Middle frontal gyrus (tissue), 1 donor: ENCODE measurements around the gene AP2A2.

ENCODE experiments used
- DNase-seq: peaks from one replicate; pipeline ENCODE4 v3.0.0-alpha.2; 2015; ENCODE audit warnings: low spot score; ENCODE audit errors: extremely low spot score

Gene AP2A2

GRCh38 chr11:1027483-1028290 lies 102.0 kb downstream of the AP2A2 start:
- DNase-seq, result no peak

DNA sequence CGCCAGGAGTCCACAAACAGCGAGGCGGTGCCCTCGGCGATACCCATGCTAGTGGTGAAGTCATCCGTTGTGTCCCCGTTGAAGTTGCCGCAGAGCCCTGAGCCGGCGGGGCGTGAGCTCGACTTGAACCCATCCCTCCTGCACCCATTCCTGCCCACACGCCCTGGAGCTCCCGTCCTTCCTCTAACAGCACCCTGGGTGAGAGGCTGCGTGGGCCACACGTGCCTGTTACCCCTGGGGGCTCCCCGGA lies 102.5 kb downstream of the AP2A2 start:
- DNase-seq, result no peak

DNA sequence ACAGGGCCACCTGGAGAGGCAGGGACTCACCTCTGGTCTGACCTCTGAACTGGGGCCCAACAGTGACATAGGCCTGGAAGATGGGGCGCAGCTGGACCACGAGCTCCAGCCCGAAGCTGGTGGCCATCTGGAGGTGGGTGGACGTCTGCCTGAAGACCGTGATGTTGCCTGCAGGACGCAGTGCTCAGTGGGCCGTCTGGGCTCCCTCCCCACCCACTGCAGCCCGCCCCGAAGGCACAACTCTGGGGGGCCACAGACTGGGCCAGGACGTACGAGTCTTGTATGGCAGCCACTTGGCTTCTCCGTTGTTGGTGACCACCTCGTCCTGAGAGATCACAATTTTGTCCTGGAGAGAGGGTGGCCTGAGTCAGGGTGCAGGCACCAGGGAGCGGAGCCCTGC lies 102.9 kb downstream of the AP2A2 start:
- DNase-seq, result no peak

- no peak for DNase-seq
Observed at GRCh38 chr11:1029051-1029450, 103.4 kb downstream of the AP2A2 start.

- no peak for DNase-seq
Observed at GRCh38 chr11:1029654-1030053, 104.0 kb downstream of the AP2A2 start.

DNA sequence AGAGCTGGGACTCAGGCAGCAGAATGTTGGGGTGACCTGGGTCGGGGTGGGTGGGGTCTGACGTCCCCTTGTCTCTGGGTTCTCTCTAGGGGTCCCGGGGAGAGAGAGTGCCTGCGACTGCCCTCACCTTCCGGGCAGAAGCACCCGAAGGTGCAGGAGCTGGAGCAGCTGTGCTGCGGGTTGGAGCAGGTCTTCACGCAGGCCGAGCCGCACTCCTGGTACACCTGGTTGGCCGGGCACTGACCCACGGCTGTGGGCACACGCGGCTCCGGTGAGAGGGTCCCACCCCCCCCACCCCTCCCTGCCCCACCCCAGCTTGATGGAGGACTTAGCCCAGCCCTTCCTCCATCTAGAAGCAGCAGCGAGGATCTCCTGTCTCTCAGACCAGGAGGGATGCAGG lies 104.4 kb downstream of the AP2A2 start:
- no peak for DNase-seq

DNA sequence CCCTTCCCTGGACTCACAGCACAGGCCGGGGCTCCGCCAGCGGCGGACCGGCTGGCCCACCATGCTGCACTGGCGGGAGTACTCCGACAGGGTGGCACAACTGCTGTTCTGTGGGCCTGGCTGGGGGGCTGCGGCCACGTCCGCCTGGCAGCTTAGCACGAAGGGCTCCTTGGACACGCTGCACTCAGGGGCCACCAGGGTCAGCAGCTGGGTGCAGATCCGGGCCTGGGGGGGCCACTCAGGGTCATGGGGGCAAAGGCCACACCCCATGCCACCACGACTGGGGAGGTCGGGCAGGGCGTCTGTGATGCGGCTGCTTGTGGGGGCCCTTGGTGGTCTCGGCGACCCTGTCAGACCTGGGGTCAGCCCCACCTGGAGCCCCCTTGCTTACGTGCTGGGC lies 104.9 kb downstream of the AP2A2 start:
- DNase-seq, result no peak

GRCh38 chr11:1031121-1031899 lies 105.6 kb downstream of the AP2A2 start:
- no peak for DNase-seq

DNA sequence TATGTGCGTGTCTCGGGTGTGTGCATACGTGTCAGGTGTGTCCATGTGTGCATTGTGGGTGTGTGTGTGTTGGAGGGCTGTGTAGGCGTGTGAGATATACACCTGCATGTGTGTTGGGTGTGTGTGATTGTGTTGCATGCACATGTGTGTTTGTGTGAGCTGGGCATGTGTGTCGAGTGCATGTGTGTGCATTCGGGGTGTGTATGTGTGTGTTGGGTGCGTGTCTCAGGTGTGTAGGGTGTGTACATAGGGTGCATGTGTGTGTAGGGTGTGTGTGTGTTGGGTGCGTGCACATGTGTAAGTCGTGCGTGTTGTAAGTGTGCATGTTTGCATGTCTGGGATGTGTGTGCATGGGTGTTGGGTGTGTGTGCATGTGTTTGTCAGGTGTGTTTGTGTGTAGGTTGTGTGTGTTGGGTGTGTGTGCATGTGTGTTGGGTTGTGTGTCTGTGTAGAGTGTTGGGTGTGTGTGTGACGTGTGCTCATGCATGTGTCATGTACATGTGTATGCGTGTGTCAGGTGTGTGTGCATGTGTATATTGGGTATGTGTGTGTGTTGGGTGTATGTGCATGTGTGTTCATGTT lies 106.7 kb downstream of the AP2A2 start:
- DNase-seq, result no peak

DNA sequence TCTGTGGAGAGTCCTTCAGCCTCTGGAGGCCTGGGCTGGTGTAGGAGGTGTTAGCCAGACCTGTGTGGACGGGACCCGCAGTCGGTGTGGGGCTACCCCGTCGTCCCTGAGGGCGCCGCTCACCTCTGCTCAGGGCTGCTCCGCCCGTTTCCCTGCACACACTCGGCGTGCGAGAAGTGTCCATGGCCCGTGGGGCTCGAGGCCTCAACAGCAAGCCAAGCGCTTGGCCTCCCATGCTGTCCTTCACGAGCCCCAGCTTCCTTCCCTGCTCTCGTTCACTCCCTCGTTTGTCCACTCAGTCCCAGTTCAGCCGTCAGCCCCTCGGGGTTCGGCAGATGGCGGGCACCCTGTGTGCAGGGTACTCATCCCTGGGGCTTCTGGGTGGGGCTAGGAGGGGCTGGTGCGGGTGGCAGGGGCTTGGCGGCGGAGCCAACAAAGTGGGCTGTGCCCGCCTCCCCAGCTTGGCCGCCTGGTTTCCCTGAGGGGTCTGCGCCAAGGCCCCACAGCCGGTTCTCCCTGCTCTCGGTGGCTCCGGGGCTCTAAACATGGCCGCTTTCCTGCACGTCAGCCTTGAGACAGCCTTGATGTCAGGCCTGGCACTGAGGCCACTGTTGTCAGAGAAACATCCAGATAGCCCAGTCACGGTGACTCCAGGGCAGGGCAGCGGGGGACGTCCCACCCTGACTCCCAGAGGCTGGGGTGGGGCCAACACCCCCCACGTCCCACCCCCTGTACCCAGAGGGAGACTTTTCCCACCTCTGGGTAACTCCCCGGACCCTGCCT lies 107.5 kb downstream of the AP2A2 start:
- DNase-seq, result no peak

DNA sequence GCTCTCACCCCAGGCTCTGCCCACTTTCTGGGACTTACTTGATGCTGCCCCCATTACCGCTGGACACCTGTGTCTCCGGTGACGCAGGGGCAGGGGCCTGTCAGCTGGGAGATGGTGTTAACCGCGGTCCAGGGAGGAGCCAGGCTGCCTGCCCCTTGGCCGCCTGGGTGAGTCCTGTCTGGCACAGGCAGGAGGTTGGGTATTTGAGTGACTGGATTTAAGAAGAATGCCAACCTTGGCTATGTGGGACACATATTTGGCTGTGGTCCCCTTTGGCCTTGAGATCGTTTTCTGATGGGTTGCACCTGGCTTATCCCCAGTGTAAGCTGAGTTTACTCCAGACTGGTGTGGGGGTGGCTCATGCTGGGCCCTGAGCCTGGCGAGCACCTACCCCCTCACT lies 108.3 kb downstream of the AP2A2 start:
- no peak for DNase-seq

DNA sequence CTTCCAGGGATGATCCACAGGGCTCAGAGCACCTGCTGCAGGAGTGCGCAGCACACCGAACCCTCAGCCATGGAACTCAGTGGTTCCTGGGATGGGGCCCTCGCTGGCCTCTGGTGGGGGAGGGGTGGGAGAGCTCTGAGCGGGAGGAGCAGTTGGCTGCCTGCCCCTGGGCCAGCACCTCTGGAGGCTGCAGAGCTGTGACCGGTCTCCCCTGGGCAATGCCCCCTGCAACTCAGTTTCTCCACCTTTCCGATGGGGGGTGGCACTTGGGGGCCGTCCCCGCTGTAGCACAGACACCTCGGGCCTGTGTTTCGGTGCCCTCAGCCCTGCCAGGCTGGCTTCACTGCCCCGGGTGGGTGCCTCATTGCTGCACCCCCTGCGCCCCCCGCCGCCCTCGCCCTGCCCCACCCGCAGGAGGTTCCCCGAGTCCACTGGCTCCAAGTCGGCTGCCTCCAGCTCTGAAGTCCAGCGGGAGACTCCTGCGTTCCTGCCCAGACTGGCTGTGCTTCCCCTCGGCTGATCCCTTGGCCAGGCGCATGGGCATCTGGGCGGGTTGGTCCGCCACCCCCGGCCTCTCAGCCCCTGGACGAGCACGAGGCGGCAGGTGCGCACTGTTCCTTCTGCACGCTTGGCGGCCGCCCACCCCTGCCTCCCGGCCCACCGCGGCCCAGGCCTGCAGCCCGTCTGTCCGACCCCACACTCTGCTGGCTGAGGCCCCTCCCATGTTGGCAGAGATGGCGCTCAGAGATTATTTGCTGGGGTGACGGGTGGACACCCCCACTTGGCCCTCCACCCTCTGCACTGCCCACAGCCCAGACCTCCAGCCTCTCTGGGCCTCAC lies 109.0 kb downstream of the AP2A2 start:
- DNase-seq, result no peak

DNA sequence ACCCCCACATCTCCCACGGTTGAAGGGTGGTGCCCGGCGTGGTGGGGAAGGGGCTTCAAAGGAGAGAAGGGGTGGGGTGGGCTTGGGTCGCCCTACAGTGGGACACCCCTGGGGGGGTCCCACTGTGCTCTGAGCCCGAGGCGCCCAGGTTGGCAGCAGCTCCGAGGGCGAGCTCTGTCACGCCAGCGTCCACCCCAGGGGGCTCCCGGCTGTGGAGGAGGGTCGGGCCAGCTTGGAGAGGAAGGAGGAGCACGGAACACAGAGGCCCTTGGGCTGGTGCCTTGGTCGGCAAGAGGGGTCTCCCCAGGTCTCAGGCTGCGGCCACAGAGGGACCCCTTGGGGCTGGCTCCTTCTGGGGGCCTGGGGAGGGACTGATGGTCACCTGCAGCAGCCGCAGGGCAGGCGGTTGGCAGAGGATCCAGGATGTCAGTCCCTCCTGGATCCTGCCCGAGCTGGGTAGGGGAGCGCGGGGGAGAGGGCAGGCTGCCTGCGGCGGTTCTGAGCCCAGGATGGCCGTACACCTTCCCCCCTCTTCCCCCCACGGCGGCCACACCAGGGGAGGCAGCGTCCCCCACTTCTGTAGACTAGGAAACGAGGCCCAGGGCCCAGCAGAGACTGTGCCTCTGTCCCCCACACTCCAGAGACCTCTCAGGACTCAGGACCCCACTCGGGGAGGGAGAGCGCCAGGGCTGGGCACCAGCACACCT lies 110.1 kb downstream of the AP2A2 start:
- no peak for DNase-seq

GRCh38 chr11:1036303-1036923 lies 110.7 kb downstream of the AP2A2 start, which contains the start of gene MUC6:
TSS of gene MUC6 (minus strand) at chr11:1036718. CDS start at chr11:1036655, 63 bp downstream.
- DNase-seq, result no peak

GRCh38 chr11:1036931-1037330 lies 111.3 kb downstream of the AP2A2 start:
- no peak for DNase-seq

DNA sequence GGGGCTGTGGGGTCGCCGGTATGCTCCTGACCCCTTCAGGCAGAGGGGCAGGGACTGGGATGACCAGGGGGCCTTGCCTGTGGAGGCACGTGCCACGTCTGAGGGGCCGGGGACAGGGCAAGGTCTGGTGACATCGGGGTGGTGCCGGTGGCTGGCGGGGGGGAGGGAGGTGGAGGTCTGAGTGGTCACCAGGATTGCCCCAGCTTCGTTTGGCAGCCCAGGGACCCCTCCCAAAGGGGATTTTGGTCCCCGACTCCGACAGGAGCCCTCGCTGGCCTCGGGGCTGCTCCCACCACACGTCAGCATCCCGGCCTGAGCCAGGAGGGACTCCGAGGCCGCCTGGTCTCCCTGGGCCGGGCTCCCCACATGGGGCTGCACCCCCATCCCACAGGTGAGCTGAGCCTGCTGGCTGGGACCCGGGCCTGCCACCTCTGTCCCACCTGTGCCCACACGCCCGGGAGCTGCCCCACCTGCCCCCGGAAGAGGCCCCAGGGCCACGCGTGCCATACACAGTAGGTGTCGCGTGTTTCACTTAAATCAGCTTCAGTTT lies 111.9 kb downstream of the AP2A2 start:
- no peak for DNase-seq

GRCh38 chr11:1038361-1038760 lies 112.7 kb downstream of the AP2A2 start:
- DNase-seq, result no peak

- DNase-seq, result no peak
Observed at GRCh38 chr11:1038921-1039320, 113.3 kb downstream of the AP2A2 start.
